Astrocyte (in vitro differentiated cells and primary cell): ENCODE measurements around the gene VPS72.

Experiments
- EZH2 ChIP-seq: IDR thresholded peaks from 2 replicates; pipeline ENCODE4 v1.6.1; 2012; ENCODE audit warnings: mild to moderate bottlenecking, low read length, inconsistent platforms; ENCODE audit not compliant: insufficient read depth
- TF ChIP-seq, protein P1 (sequence below): IDR thresholded peaks from 2 replicates; pipeline ENCODE4 v1.5.1; 2011; ENCODE audit warnings: low read depth, mild to moderate bottlenecking, inconsistent platforms, low read length, moderate library complexity; ENCODE audit not compliant: insufficient read depth

DNA sequence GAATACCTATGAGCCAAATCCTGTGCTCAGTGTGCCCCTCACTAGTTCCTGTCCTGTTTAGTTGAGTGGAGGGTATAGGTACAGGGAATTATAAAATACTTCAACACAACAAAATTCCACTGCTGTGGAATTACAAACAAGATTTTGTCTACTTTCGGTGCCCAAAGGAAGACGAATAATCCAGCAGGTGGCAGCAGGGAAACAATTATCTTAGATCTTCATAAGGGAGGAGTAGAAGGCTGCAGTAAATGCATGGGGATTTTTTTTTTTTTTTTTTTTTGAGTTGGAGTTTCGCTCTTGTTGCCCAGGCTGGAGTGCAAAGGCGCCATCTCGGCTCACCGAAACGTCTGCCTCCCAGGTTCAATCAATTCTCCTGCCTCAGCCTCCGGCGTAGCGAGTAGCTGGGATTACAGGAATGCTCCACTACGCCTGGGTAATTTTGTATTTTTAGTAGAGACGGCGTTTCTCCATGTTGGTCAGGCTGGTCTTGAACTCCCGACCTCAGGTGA is 6.3 kb upstream of the VPS72 start:
- TF ChIP-seq, protein P1, sequence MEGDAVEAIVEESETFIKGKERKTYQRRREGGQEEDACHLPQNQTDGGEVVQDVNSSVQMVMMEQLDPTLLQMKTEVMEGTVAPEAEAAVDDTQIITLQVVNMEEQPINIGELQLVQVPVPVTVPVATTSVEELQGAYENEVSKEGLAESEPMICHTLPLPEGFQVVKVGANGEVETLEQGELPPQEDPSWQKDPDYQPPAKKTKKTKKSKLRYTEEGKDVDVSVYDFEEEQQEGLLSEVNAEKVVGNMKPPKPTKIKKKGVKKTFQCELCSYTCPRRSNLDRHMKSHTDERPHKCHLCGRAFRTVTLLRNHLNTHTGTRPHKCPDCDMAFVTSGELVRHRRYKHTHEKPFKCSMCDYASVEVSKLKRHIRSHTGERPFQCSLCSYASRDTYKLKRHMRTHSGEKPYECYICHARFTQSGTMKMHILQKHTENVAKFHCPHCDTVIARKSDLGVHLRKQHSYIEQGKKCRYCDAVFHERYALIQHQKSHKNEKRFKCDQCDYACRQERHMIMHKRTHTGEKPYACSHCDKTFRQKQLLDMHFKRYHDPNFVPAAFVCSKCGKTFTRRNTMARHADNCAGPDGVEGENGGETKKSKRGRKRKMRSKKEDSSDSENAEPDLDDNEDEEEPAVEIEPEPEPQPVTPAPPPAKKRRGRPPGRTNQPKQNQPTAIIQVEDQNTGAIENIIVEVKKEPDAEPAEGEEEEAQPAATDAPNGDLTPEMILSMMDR: peak; percentile 61
- TF ChIP-seq EZH2: no peak
